Heart right ventricle (tissue), 16 donors: ENCODE data around the gene SLC44A5. TPM values are rescaled to one million over a fixed set of nuclear protein-coding genes. Genes with fewer than 3 reads are reported as not detected.
"Not testable (repeated sequence)": the region's sequence is repeated elsewhere in the genome, so short reads cannot be mapped to it uniquely, and the experiment has no call there.

Experiments used
- ATAC-seq, 8 donors: fragments of 200-7000 bp; cut with Tn5 transposase; one replicate each; pipeline ENCODE4 v1.9.1; 2020; ENCODE audit warnings: mild to moderate bottlenecking in 8 of 8, moderate library complexity in 8 of 8, moderate number of reproducible peaks in 1 of 8
- DNase-seq, 2 donors: peaks; one replicate each; pipeline ENCODE4 v3.0.0-alpha.2; 2020
- H3K27ac ChIP-seq, 10 donors: fragments of 200-600 bp; sonication (generic) in 2 of 10; one replicate each; pipeline versions ENCODE4 v1.5.0 to v1.8.0; 2020 to 2022; ENCODE audit warnings: mild to moderate bottlenecking in 3 of 10
- H3K27me3 ChIP-seq, 7 donors: fragments of 200-600 bp; one replicate each; pipeline ENCODE4 v1.8.0; 2021 to 2022; ENCODE audit warnings: mild to moderate bottlenecking in 2 of 7
- H3K36me3 ChIP-seq, 9 donors: fragments of 200-600 bp; sonication (generic) in 1 of 9; one replicate each; pipeline versions ENCODE4 v1.5.0 to v1.8.0; 2020 to 2022; ENCODE audit warnings: mild to moderate bottlenecking in 2 of 9
- H3K4me1 ChIP-seq, 9 donors: fragments of 200-600 bp; sonication (generic) in 1 of 9; one replicate each; pipeline versions ENCODE4 v1.5.0 to v1.8.0; 2020 to 2022; ENCODE audit warnings: mild to moderate bottlenecking in 4 of 9
- H3K4me3 ChIP-seq, 10 donors: fragments of 200-600 bp; sonication (generic) in 2 of 10; one replicate each; pipeline versions ENCODE4 v1.5.0 to v1.8.0; 2020 to 2022; ENCODE audit warnings: mild to moderate bottlenecking in 7 of 10, moderate library complexity in 2 of 10
- H3K9me3 ChIP-seq, 11 donors: fragments of 200-600 bp in 10 of 11; sonication (generic) in 2 of 11; one replicate each; pipeline versions ENCODE4 v1.5.0 to v1.8.0; 2013 to 2022; ENCODE audit warnings: mild to moderate bottlenecking in 2 of 11, control low read depth in 1 of 11, moderate library complexity in 1 of 11
- CTCF ChIP-seq, 9 donors: fragments of 200-600 bp; sonication (generic) in 2 of 9; IDR thresholded peaks; one replicate each; pipeline versions ENCODE4 v1.5.0 to v1.8.0; 2021 to 2022; ENCODE audit warnings: antibody characterized with exemption in 9 of 9, mild to moderate bottlenecking in 5 of 9, moderate library complexity in 1 of 9
- WGBS, 2 donors: extraction: QIAGEN DNeasy Blood & Tissue Kit; methylation state at CpG; one replicate each; pipeline ENCODE4 v1.1.7; 2013; ENCODE audit warnings: inconsistent platforms in 1 of 2; 5-methylcytosine and 5-hydroxymethylcytosine counted together
- intact Hi-C, 10 donors: fragments of 100-400 bp; cut with DNase I; formaldehyde crosslinking; loops; one replicate each; pipeline versions ENCODE4 v1.11.1 to v1.14.2; 2022
- long read RNA-seq, 3 donors: library from polyadenylated mRNA; unstranded; transcript quantifications; one replicate each; pipeline ENCODE4 v2.0.0, GENCODE V29; 2020 to 2021
- polyA plus RNA-seq, 2 donors: library from polyadenylated mRNA; stranded (reverse); fragments of 200-250 nt; gene quantifications; one replicate each; pipeline ENCODE4 v1.2.3, GENCODE V29; 2013
- total RNA-seq, 10 donors: library from RNA; stranded (reverse); fragmentation: NEBNext Ultra II Directional in 3 of 10; extraction: Animal tissue kit (Norgen Biotek cat#: 25700) in 3 of 10; gene quantifications; one replicate each; pipeline versions ENCODE4 v1.2.1 to v1.2.4, GENCODE V29; 2021 to 2023
- donor health status: Arrhythmogenic right ventricular cardiomyopathy.
- donor health status: ischemic (EF 13 %, LVEDD 7.1; RV severe dilation, severe dysfunction).
- donor health status: healthy with polysubstance abuse.
- donor health status: DM: no; HTN: yes; CAD: no.
- donor health status: DM: no; HTN: no; CAD: no.
- donor health status: ischemic (EF 25% LVEDD 6.9; RV normal size, moderate dysfunction).
- donor health status: ischemic (EF 25% LVEDD 5.7; RV mildly dilated, moderate dysfunction).
- donor health status: healthy.
- donor health status: DM: yes; HTN: yes; CAD: no.
- donor health status: Ischemic cardiomyopathy.
- donor health status: ischemic (EF 35%, LVEDD 5.7; RV mildly dilated, moderate dysfunction).
- donor health status: nonischemic (EF 11% LVEDD 7.7; RV severe dilation, severe dysfunction).
- donor health status: DM: yes; HTN: yes; CAD: no.
- donor health status: PGD.
- donor health status: ischemic (EF 29% LVEDD 5.4; RV normal size, mild dysfunction).
- donor health status: nonischemic (EF 23%, LVEDD 6.1; RV moderate dilation, normal function).

The SLC44A5 gene
- 1 to 10 TPM in 7 of 10 donors, under 1 TPM in 3; 0.21 to 4.8 (median 1.5) TPM for total RNA-seq
- polyA plus RNA-seq, result 1 to 10 TPM in 1 of 2 donors, under 1 TPM in 1; 0.10 to 2.5 TPM
- long read RNA-seq, donor 1, partial matches to known transcripts, result 0 of 2 reads
- long read RNA-seq, donor 1, other reads (novel, unspliced or antisense), result 2 of 2 reads
- long read RNA-seq, donor 2, partial matches to known transcripts, result 0 of 4 reads
- long read RNA-seq, donor 2, other reads (novel, unspliced or antisense), result 4 of 4 reads
- long read RNA-seq, donor 3, partial matches to known transcripts, result 12 of 16 reads
- long read RNA-seq, donor 3, other reads (novel, unspliced or antisense), result 4 of 16 reads

GRCh38 chr1:75611014-75611413 lies at the start of gene SLC44A5:
TSS of gene SLC44A5 (minus strand) at chr1:75611114. CDS start at chr1:75541447, 69,667 bp downstream.
- H3K27ac ChIP-seq, result no peak within 1 kb of the TSS
- no peak for TF ChIP-seq CTCF (IDR thresholded peaks at IDR 0.05)
- H3K36me3 ChIP-seq, result no peaks in the 10 kb centered on the region
- no peak for DNase-seq
- WGBS, 2 donors, result 76 to 84% methylated on average over 1 of the region's 1 CpG
- H3K27me3 ChIP-seq, result peaks cover 0 to 47% (median 38%) of the 10 kb centered on the region in 7 donors
- intact Hi-C loops, result loop anchor here in 1 of 10 donors (5.0 kb wide), 1 partner anchor 1071 kb away; no protein-coding TSS in a partner anchor
- H3K4me1 ChIP-seq, result peaks cover 0 to 15% (median 10%) of the 10 kb centered on the region in 9 donors
- no peak for ATAC-seq
- no peaks in the 10 kb centered on the region for H3K9me3 ChIP-seq
- no peak within 1 kb of the TSS for H3K4me3 ChIP-seq

DNA sequence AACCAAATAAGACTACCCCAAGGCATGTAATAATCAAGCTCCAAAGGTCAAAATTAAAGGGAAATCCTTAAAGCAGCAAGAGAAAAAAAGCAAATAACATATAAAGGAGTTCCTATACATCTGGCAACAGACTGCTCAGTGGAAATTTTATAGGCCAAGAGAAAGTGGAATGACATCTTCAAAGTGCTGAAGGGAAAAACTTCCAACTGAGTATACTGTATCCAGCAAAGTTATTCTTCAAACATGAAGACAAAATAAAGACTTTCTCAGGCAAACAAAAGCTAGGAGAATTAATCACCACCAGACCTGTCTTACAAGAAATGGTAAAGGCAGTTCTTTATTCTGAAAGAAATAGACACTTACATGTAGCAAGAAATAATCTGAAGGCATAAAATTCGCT lies 45.0 kb upstream of the SLC44A5 start:
- no peaks in the 10 kb centered on the region for H3K27me3 ChIP-seq
- no peak overlapping the region for H3K27ac ChIP-seq
- peaks cover 0 to 28% (median 9%) of the 10 kb centered on the region in 11 donors for H3K9me3 ChIP-seq
- no peaks in the 10 kb centered on the region for H3K36me3 ChIP-seq
- no peak for TF ChIP-seq CTCF (IDR thresholded peaks at IDR 0.05)
- no peaks in the 10 kb centered on the region for H3K4me1 ChIP-seq
- no peak for DNase-seq
- intact Hi-C loops, result no loop called here
- no peak for ATAC-seq
- 47 to 62% methylated on average over 1 of the region's 1 CpG for WGBS, 2 donors
- no peak overlapping the region for H3K4me3 ChIP-seq

DNA sequence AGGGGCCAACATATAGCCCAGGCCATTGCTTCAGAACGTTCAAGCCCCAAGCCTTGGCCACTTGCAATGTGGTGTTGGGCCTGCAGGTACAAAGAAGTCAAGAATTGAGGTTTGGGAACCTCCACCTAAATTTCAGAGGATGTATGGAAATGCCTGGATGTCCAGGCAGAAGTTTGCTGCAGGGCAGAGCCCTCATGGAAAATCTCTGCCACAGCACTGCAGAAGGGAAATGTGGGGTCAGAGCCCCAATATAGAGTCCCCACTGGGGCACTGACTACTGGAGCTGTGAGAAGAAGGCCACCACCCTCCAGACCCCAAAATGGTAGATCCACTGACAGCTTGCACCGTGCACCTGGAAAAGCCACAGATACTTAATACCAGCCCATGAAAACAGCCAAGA lies 36.3 kb upstream of the SLC44A5 start:
- H3K27ac ChIP-seq, DNase-seq, ATAC-seq, H3K36me3 ChIP-seq, H3K4me1 ChIP-seq, H3K27me3 ChIP-seq, H3K4me3 ChIP-seq, intact Hi-C loops: not testable (repeated sequence)
- peaks cover 0 to 19% (median 3%) of the 10 kb centered on the region in 11 donors for H3K9me3 ChIP-seq
- 64 to 69% methylated on average over 2 of the region's 2 CpGs for WGBS, 2 donors

- H3K27ac ChIP-seq, H3K4me3 ChIP-seq, H3K36me3 ChIP-seq, intact Hi-C loops, DNase-seq, ATAC-seq, H3K27me3 ChIP-seq, H3K4me1 ChIP-seq: not testable (repeated sequence)
- H3K9me3 ChIP-seq, result peaks cover 0 to 19% (median 3%) of the 10 kb centered on the region in 11 donors
- WGBS, 2 donors, result 85 to 98% methylated on average over 2 to 3 of the region's 4 CpGs
Measured at GRCh38 chr1:75645153-75645552, 34.2 kb upstream of the SLC44A5 start.

DNA sequence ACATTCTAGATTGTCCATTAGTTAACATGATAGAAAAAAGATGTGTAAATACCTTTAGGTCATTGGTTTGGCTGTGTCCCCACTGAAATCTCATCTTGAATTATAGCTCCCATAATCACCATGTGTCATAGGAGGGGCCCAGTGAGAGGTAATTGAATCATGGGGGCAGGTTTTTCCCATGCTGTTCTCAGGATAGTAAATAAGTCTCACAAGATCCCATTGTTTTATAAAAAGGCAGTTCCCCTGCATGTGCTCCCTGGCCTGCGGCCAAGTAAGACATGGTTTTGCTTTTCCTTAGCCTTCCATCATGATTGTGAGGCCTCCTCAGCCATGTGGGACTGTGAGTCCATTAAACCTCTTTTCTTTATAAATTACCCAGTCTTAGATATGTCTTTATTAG lies 32.5 kb upstream of the SLC44A5 start:
- Histone ChIP-seq H3K9me3 (peaks cover 0 to 19% (median 3%) of the 10 kb centered on the region in 11 donors), H3K27ac (no peak overlapping the region), H3K36me3 (no peaks in the 10 kb centered on the region), H3K4me1 (no peaks in the 10 kb centered on the region), H3K27me3 (no peaks in the 10 kb centered on the region), H3K4me3 (no peak overlapping the region)
- 53 to 58% methylated on average over 1 of the region's 1 CpG for WGBS, 2 donors
- intact Hi-C loops, result no loop called here
- DNase-seq, result no peak
- TF ChIP-seq CTCF (IDR thresholded peaks at IDR 0.05), result no peak
- no peak for ATAC-seq
